Vagina (tissue), 2 donors: ENCODE data around the gene ZNF559.

ENCODE experiments used
- POLR2A ChIP-seq, 2 donors: fragments of 450-650 bp; IDR thresholded peaks; one replicate each; pipeline ENCODE4 v1.6.1; 2017; ENCODE audit warnings: antibody characterized with exemption in 2 of 2, mild to moderate bottlenecking in 2 of 2, moderate library complexity in 2 of 2
- POLR2AphosphoS5 ChIP-seq, 2 donors: sonication (generic); formaldehyde crosslinking; IDR thresholded peaks; one replicate each; pipeline ENCODE4 v1.9.0; 2017; ENCODE audit warnings: antibody characterized with exemption in 2 of 2, mild to moderate bottlenecking in 2 of 2, low read depth in 1 of 2; ENCODE audit not compliant: insufficient read depth in 1 of 2

DNA sequence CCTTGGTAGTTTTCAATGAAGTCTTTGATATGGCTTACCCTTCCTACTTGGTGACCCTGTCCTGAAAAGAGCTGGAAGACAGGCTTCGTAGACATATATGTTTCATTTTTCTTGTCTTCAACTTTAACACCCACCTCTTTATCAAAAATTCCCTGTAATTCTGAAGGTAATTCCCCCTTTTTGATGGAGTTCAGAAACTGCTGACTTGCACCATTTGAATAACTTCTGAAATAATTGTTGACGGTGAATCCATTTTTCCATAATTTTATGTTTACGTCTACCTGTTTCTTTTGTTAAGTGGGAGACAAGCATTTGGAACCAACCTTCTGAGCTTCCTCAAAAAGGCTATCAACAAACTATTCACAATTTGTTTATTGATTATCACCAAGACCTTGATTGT, 24.3 kb downstream of the ZNF559 start:
- TF ChIP-seq POLR2A (IDR thresholded peaks at IDR 0.05) (no peak), POLR2AphosphoS5 (IDR thresholded peaks at IDR 0.05; ENCODE audit: insufficient read depth in 1 of 2, low read depth in 1 of 2) (no peak)
